ENCODE data around the gene VAT1. TPM values are rescaled to one million over a fixed set of nuclear protein-coding genes. Genes with fewer than 3 reads are reported as not detected.
A peak's percentile ranks its signal among the peaks of the same experiment; 100 is the strongest.

Gene VAT1
- total RNA-seq, 1 donor = 435 TPM

GRCh38 chr17:42992872-42993271 lies 29.3 kb downstream of the VAT1 start:
- DNase-seq (ENCODE audit: low read depth) = no peak
- no peak overlapping the region for H3K4me3 ChIP-seq (ENCODE audit: low read depth, low read length)
- TF ChIP-seq CTCF (IDR thresholded peaks at IDR 0.05; ENCODE audit: insufficient read depth, low read length) = no peak

DNA sequence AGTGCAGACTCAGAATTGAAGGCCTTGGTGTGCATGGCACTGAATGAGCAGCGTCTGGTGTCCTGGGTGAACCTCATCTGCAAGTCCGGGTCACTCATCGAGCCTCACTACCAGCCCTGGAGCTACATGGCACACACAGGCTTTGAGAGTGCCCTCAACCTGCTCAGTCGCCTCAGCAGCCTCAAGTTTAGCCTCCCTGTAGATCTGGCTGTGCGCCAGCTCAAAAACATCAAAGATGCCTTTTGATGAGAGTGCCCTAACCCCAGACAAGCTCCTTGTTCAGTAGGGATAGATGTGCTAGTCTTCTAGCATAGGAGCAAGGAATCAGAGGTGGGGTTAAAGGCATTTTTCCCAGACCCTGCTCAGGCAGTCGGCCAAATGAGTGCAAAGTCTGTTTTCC lies 30.7 kb downstream of the VAT1 start:
- no peak for DNase-seq (ENCODE audit: low read depth)

GRCh38 chr17:42989726-42990652 lies 32.2 kb downstream of the VAT1 start:
- H3K4me3 ChIP-seq (ENCODE audit: low read depth, low read length) = no peak overlapping the region
- no peak for TF ChIP-seq CTCF (IDR thresholded peaks at IDR 0.05; ENCODE audit: insufficient read depth, low read length)
- DNase-seq (ENCODE audit: low read depth) = no peak

More for the DNA sequence above, 30.7 kb downstream of the VAT1 start:
- H3K4me3 ChIP-seq (ENCODE audit: low read depth, low read length) = no peak overlapping the region
- TF ChIP-seq CTCF (IDR thresholded peaks at IDR 0.05; ENCODE audit: insufficient read depth, low read length) = no peak

DNA sequence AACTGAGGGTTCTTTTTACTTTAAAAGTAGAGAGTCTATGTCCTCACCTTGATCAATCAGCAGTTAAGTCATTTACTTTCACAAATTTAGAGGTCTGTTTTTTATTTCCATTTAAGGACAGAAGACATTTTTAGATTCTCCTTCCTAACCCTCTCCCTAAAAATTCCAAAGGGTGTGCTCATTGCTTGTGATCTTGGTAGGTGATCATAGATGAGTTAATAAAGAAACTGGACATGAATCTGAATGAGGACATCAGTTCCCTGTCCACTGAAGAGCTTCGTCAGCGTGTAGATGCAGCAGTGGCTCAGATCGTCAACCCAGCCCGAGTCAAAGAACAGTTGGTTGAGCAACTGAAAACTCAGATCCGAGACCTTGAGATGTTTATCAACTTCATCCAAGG lies 33.0 kb downstream of the VAT1 start:
- DNase-seq (ENCODE audit: low read depth) = no peak
- H3K4me3 ChIP-seq (ENCODE audit: low read depth, low read length) = no peak overlapping the region
- no peak for TF ChIP-seq CTCF (IDR thresholded peaks at IDR 0.05; ENCODE audit: insufficient read depth, low read length)

- no peak for TF ChIP-seq CTCF (IDR thresholded peaks at IDR 0.05; ENCODE audit: insufficient read depth, low read length)
- H3K4me3 ChIP-seq (ENCODE audit: low read depth, low read length) = no peak overlapping the region
- DNase-seq (ENCODE audit: low read depth) = no peak
Measured at GRCh38 chr17:42985225-42985624, 37.0 kb downstream of the VAT1 start.

DNA sequence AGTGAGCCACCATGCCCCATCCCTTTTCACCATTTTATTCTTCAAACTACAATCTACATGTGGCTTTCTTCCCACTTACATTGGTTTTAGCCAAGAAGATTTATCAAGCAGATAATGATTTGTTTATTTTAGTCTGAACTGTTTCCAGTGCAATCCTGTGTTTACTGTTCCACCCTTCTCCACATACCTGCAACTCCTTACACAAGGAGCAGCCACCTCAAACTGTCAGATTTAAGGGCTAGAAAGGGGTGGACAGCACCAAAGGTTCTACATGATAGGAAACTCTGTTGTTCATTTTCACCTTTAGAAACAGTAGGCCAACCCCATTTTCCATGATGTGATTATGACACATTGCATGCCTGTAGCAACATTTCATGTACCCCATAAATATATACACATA lies 39.9 kb downstream of the VAT1 start:
- no peak for DNase-seq (ENCODE audit: low read depth)
- H3K4me3 ChIP-seq (ENCODE audit: low read depth, low read length) = peak overlapping the region; percentile 9
- no peak for TF ChIP-seq CTCF (IDR thresholded peaks at IDR 0.05; ENCODE audit: insufficient read depth, low read length)

Measured in fibroblast of the aortic adventitia (primary cell).